ENCODE results near the gene PIGBOS1.

PIGBOS1 gene

DNA sequence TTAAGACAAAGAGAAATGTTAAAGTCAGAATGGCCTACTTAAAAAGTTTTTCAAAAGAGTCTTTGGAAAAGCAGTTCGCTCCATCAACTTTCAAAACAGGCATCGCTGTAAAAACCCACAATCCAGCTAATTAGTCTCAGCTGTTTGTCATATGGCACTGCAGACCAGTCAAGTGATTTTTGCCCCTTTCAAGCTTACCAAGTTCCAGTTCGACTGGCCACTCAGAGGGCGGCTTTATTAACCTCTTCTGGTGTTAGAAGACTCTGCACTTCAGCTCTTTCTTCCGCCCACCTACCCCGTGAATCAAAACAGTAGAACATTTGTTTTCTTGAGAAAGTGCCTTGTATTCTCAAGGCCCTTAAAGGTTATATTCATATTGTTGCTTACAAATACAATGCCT is 48.6 kb downstream of the PIGBOS1 start:
- H3K9me3 ChIP-seq (ENCODE audit: control extremely low read depth in 1 of 5, control insufficient read depth in 4 of 5, insufficient read depth in 2 of 5, low read depth in 1 of 5, low read length in 4 of 5), result no peaks in the 10 kb centered on the region
- no peak for DNase-seq
- peaks cover 0 to 11% (median 2%) of the 10 kb centered on the region in 4 experiments for H3K36me3 ChIP-seq (ENCODE audit: control insufficient read depth in 4 of 4, insufficient read depth in 4 of 4, low read length in 3 of 4)
- H3K27me3 ChIP-seq (replicated peaks in 2 of 5; ENCODE audit: control insufficient read depth in 4 of 5, insufficient read depth in 5 of 5, low read length in 4 of 5), result no peaks in the 10 kb centered on the region
- CTCF ChIA-PET, result interaction anchor here (0.8 to 2.8 kb wide), 2 partner anchors 11 to 38 kb away, joined by 3 to 10 read pairs; no protein-coding TSS in a partner anchor
- WGBS (ENCODE audit: insufficient coverage), result 95% methylated on average over 4 of the region's 6 CpGs
- peaks cover 15 to 51% (median 26%) of the 10 kb centered on the region in 4 experiments for H3K4me1 ChIP-seq (ENCODE audit: control extremely low read depth in 1 of 4, control insufficient read depth in 4 of 4, insufficient read depth in 4 of 4, low read length in 3 of 4)
- POLR2A ChIA-PET, result interaction anchor here (2.3 kb wide), 1 partner anchor 20 kb away, joined by 5 read pairs; no protein-coding TSS in a partner anchor
- no peak overlapping the region for H3K27ac ChIP-seq (ENCODE audit: insufficient read depth in 1 of 2, low read depth in 1 of 2, low read length in 2 of 2, poor library complexity in 1 of 2, severe bottlenecking in 2 of 2)
- H3K4me3 ChIP-seq (ENCODE audit: control insufficient read depth in 1 of 7, extremely low read depth in 1 of 7, insufficient read depth in 4 of 7, low read depth in 2 of 7, low read length in 6 of 7), result no peak overlapping the region

DNA sequence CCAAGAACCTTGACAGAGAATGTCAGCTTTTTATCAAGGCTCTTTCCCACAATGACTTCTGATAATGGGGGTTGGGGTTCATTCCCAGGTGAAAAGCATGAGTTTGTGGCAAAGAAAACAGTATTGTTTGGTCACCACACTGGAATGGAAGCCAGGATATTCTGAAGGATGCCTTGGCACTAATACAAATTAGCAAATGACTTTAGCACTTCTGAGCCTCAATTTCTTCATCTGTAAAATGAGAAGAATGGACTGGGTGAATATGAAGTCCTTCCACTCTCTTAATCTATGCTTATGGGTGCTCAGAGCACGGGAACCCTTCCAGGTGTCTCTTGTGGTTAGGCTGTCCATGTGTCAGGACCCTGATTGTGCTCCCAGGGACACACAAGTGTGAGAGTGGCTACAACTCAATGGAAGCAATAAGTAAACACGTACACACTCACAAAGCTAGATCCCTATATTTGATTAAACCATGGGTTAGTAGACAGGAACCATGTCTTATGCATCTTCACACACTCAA is 50.7 kb downstream of the PIGBOS1 start:
- Histone ChIP-seq H3K9me3 (ENCODE audit: control extremely low read depth in 1 of 5, control insufficient read depth in 4 of 5, insufficient read depth in 2 of 5, low read depth in 1 of 5, low read length in 4 of 5) (no peaks in the 10 kb centered on the region), H3K36me3 (ENCODE audit: control insufficient read depth in 4 of 4, insufficient read depth in 4 of 4, low read length in 3 of 4) (peaks cover 0 to 14% (median 2%) of the 10 kb centered on the region in 4 experiments), H3K27ac (ENCODE audit: insufficient read depth in 1 of 2, low read depth in 1 of 2, low read length in 2 of 2, poor library complexity in 1 of 2, severe bottlenecking in 2 of 2) (peak overlapping the region; percentile 76 to 85), H3K4me1 (ENCODE audit: control extremely low read depth in 1 of 4, control insufficient read depth in 4 of 4, insufficient read depth in 4 of 4, low read length in 3 of 4) (peaks cover 15 to 51% (median 26%) of the 10 kb centered on the region in 4 experiments), H3K27me3 (replicated peaks in 2 of 5; ENCODE audit: control insufficient read depth in 4 of 5, insufficient read depth in 5 of 5, low read length in 4 of 5) (no peaks in the 10 kb centered on the region), H3K4me3 (ENCODE audit: control insufficient read depth in 1 of 7, extremely low read depth in 1 of 7, insufficient read depth in 4 of 7, low read depth in 2 of 7, low read length in 6 of 7) (peak overlapping the region in 1 of 7 experiments; percentile 60)
- ChIA-PET POLR2A (interaction anchor here (0.5 to 2.3 kb wide), 3 partner anchors 8 to 37 kb away, joined by 3 to 5 read pairs (median 4); no protein-coding TSS in a partner anchor), CTCF (interaction anchor here (1.1 to 2.5 kb wide), 3 partner anchors 22 to 49 kb away, joined by 3 to 6 read pairs (median 4); no protein-coding TSS in a partner anchor)
- no peak for DNase-seq
- WGBS (ENCODE audit: insufficient coverage), result 83% methylated on average over 2 of the region's 2 CpGs

DNA sequence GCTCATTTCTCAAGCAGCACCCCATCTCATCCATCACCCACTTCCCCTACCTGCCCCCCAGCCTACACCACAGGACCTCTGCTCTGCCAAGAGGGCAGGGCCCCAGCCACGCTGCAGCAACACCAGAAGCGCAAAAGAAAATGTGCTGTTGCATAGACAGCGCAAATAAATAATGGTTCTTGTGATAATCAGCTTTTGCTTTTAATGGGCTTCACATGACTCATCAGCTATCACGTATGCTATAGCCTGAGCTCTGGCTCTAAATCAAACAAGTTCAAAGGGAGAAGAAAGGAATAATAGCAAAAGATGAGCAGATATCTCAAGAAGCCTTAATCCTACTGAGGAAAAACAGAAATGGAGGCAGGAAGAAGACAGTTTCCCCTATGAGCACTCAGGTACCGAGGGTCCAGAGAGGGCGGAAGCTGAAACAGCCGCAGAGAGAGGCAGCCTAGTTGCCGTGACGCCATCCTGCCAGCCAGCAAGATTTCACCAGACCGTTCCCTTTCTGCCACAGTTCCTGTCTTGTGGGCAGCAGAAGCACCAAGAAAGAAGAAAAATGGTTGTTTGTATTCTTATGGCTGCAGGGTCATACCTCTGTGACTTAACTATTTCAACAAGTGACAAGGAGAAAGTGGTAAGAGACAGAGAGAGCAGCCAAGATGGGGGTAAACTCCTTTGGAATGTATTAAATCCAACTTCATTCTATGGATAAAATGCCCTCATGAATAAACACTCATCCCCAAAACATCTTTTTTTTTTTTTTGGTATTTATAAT is 51.3 kb downstream of the PIGBOS1 start:
- CTCF ChIA-PET, result interaction anchor here (1.0 to 2.5 kb wide), 5 partner anchors 15 to 49 kb away, joined by 3 to 10 read pairs (median 6); no protein-coding TSS in a partner anchor
- Histone ChIP-seq H3K9me3 (ENCODE audit: control extremely low read depth in 1 of 5, control insufficient read depth in 4 of 5, insufficient read depth in 2 of 5, low read depth in 1 of 5, low read length in 4 of 5) (no peaks in the 10 kb centered on the region), H3K27ac (ENCODE audit: insufficient read depth in 1 of 2, low read depth in 1 of 2, low read length in 2 of 2, poor library complexity in 1 of 2, severe bottlenecking in 2 of 2) (peak overlapping the region; percentile 76 to 85), H3K4me3 (ENCODE audit: control insufficient read depth in 1 of 7, extremely low read depth in 1 of 7, insufficient read depth in 4 of 7, low read depth in 2 of 7, low read length in 6 of 7) (peak overlapping the region in 6 of 7 experiments; percentile 30 to 60 (median 54)), H3K36me3 (ENCODE audit: control insufficient read depth in 4 of 4, insufficient read depth in 4 of 4, low read length in 3 of 4) (peaks cover 0 to 14% (median 2%) of the 10 kb centered on the region in 4 experiments), H3K27me3 (replicated peaks in 2 of 5; ENCODE audit: control insufficient read depth in 4 of 5, insufficient read depth in 5 of 5, low read length in 4 of 5) (no peaks in the 10 kb centered on the region), H3K4me1 (ENCODE audit: control extremely low read depth in 1 of 4, control insufficient read depth in 4 of 4, insufficient read depth in 4 of 4, low read length in 3 of 4) (peaks cover 15 to 51% (median 26%) of the 10 kb centered on the region in 4 experiments)
- DNase-seq, result peak; percentile 79 to 94 (median 92)
- WGBS (ENCODE audit: insufficient coverage), result 0% methylated on average over 5 of the region's 10 CpGs
- POLR2A ChIA-PET, result interaction anchor here (1.3 kb wide), 2 partner anchors 9 to 17 kb away, joined by 3 to 4 read pairs; no protein-coding TSS in a partner anchor
